HepG2 (cell line): ENCODE measurements around the gene TOMM20. TPM values are rescaled to one million over a fixed set of nuclear protein-coding genes. Genes with fewer than 3 reads are reported as not detected.

Source experiments
- ATAC-seq: fragments of 200-7000 bp; cut with Tn5 transposase; 3 replicates; pipeline ENCODE4 v1.9.1; 2020; ENCODE audit warnings: mild to moderate bottlenecking, moderate library complexity
- BruUV-seq: library from RNA; stranded (reverse); fragments of 400-500 nt; replicated peaks from 2 replicates; lab custom pipeline; 2021; lab: Mats Ljungman, UMichigan
- CTCF ChIA-PET: fragments of 300-600 bp; formaldehyde crosslinking; extraction: SDS; loops from one replicate; lab custom pipeline; 2021; ENCODE audit warnings: low total read pairs, inconsistent platforms, low intra/inter-chr PET ratio; lab: Yijun Ruan, JAX
- POLR2A ChIA-PET: fragments of 350-600 bp; sonication (Branson Sonifier 250); formaldehyde crosslinking; loops from one replicate; lab custom pipeline; 2020; ENCODE audit warnings: antibody characterized with exemption, inconsistent platforms; lab: Yijun Ruan, JAX
- DNase-seq: peaks from one replicate; pipeline ENCODE4 v3.0.0-alpha.2; 2015; ENCODE audit warnings: low spot score
- FAIRE-seq: peaks from 3 replicates; lab custom pipeline; 2011; peaks lifted over from hg19 to GRCh38; lab: Jason Lieb, UNC
- H2AFZ ChIP-seq: one replicate; pipeline ENCODE4 v1.6.1; 2011; ENCODE audit warnings: low read length, inconsistent platforms
- H3K27ac ChIP-seq: fragments of 300-600 bp; 3 replicates; pipeline ENCODE4 v1.8.0; 2011; ENCODE audit warnings: mixed run types, mild to moderate bottlenecking, mixed read lengths, low read length, inconsistent platforms; ENCODE audit not compliant: insufficient read depth; ENCODE audit errors: extremely low read length
- H3K27me3 ChIP-seq, 2 experiments: fragments of 200-600 bp in 1 of 2; 2 replicates in 1 of 2; 3 replicates in 1 of 2; pipeline versions ENCODE4 v1.6.0 to v1.8.0; 2011; ENCODE audit warnings: low read length in 2 of 2, mild to moderate bottlenecking in 2 of 2, moderate library complexity in 2 of 2, inconsistent platforms in 1 of 2; ENCODE audit not compliant: insufficient read depth in 2 of 2, control insufficient read depth in 1 of 2
- H3K36me3 ChIP-seq, 2 experiments: fragments of 200-600 bp in 1 of 2; replicated peaks in 1 of 2; 2 replicates in 1 of 2; 3 replicates in 1 of 2; pipeline versions ENCODE4 v1.5.1 to v1.8.0; 2011; ENCODE audit warnings: low read length in 2 of 2, inconsistent platforms in 1 of 2; ENCODE audit not compliant: insufficient read depth in 2 of 2, control insufficient read depth in 1 of 2
- H3K4me1 ChIP-seq: 2 replicates; pipeline ENCODE4 v1.5.1; 2012; ENCODE audit warnings: low read length, inconsistent platforms; ENCODE audit not compliant: insufficient read depth
- H3K4me2 ChIP-seq: 2 replicates; pipeline ENCODE4 v1.6.0; 2011; ENCODE audit warnings: low read depth, low read length, inconsistent platforms
- H3K4me3 ChIP-seq, 3 experiments: fragments of 200-600 bp in 1 of 3; sonication (generic), shearing (Covaris generic) in 1 of 3; replicated peaks in 1 of 3; 2 replicates each; pipeline ENCODE4 v1.5.1; 2011 to 2016; ENCODE audit warnings: low read length in 3 of 3, inconsistent platforms in 2 of 3, low read depth in 2 of 3, mild to moderate bottlenecking in 2 of 3, control low read depth in 1 of 3, mixed read lengths in 1 of 3; ENCODE audit not compliant: insufficient read depth in 1 of 3
- H3K79me2 ChIP-seq: one replicate; pipeline ENCODE4 v1.6.1; 2011; ENCODE audit warnings: low read length, inconsistent platforms; ENCODE audit not compliant: insufficient read depth
- H3K9ac ChIP-seq: 2 replicates; pipeline ENCODE4 v1.6.0; 2011; ENCODE audit warnings: mild to moderate bottlenecking, low read depth, low read length, inconsistent platforms; ENCODE audit not compliant: insufficient read depth
- H3K9me3 ChIP-seq: 2 replicates; pipeline ENCODE4 v1.5.1; 2012; ENCODE audit warnings: mild to moderate bottlenecking, low read length
- H4K20me1 ChIP-seq: 2 replicates; pipeline ENCODE4 v1.6.0; 2011; ENCODE audit warnings: inconsistent platforms, mild to moderate bottlenecking, low read length, moderate library complexity; ENCODE audit not compliant: insufficient read depth
- FIP1L1 ChIP-seq: fragments of 200-400 bp; formaldehyde crosslinking; IDR thresholded peaks from 2 replicates; pipeline ENCODE4 v1.6.1; 2018; ENCODE audit warnings: low read depth, mild to moderate bottlenecking, low read length, moderate library complexity, borderline replicate concordance; ENCODE audit not compliant: insufficient read depth
- NFAT5 ChIP-seq: sonication (generic); formaldehyde crosslinking; IDR thresholded peaks from 2 replicates; pipeline ENCODE4 v1.4.0; 2020; ENCODE audit warnings: missing genetic modification reagents
- POLR2G ChIP-seq: fragments of 200-400 bp; formaldehyde crosslinking; IDR thresholded peaks from 2 replicates; pipeline ENCODE4 v1.6.1; 2018; ENCODE audit warnings: mild to moderate bottlenecking, low read depth, low read length, moderate library complexity
- PREB ChIP-seq: sonication (generic); formaldehyde crosslinking; IDR thresholded peaks from 2 replicates; pipeline ENCODE4 v1.4.0; 2020; ENCODE audit warnings: missing genetic modification reagents
- RBM22 ChIP-seq: fragments of 200-400 bp; formaldehyde crosslinking; optimal IDR thresholded peaks from 2 replicates; pipeline ENCODE3; 2017; ENCODE audit warnings: mild to moderate bottlenecking, low read length, moderate library complexity
- SIN3A ChIP-seq: IDR thresholded peaks from 2 replicates; pipeline ENCODE4 v1.6.1; 2011; ENCODE audit warnings: low read depth, mild to moderate bottlenecking, control low read depth, low read length, borderline replicate concordance
- SNAI1 ChIP-seq: sonication (generic); formaldehyde crosslinking; IDR thresholded peaks from 2 replicates; pipeline ENCODE4 v1.5.0; 2020; ENCODE audit warnings: mild to moderate bottlenecking, missing genetic modification reagents, borderline replicate concordance
- ZNF790 ChIP-seq: sonication (generic); formaldehyde crosslinking; IDR thresholded peaks from 2 replicates; pipeline ENCODE4 v1.8.0; 2022; ENCODE audit warnings: missing genetic modification reagents, mild to moderate bottlenecking, borderline replicate concordance
- WGBS: methylation state at CpG from one replicate; pipeline ENCODE4 v1.1.6; 2017; ENCODE audit warnings: low lambda C conversion rate; 5-methylcytosine and 5-hydroxymethylcytosine counted together
- in situ Hi-C: cut with HindIII; loops from 2 replicates; pipeline ENCODE4 v1.10.0; 2017; ENCODE audit warnings: low pct_unique_long_range_greater_than_20kb; ENCODE audit not compliant: extremely low pct_ligation_motif_present
- intact Hi-C: fragments of 100-400 bp; cut with micrococcal nuclease; formaldehyde crosslinking; loops from one replicate; pipeline ENCODE4 v1.10.0; 2022; ENCODE audit not compliant: unreplicated experiment
- polyA plus RNA-seq, 8 experiments: library from polyadenylated mRNA; depleted of rRNA in 3 of 8; stranded (reverse) in 7 of 8; unstranded in 1 of 8; fragments of >200 nt; fragmentation: Illumina TruSeq in 4 of 8; extraction: Trizol in 4 of 8; gene quantifications; 2 replicates each; pipeline versions ENCODE4 v1.2.1 to v1.2.3, GENCODE V29; 2011 to 2016; ENCODE audit warnings: low read depth in 4 of 8, missing spikeins in 1 of 8, mixed read lengths in 1 of 8; ENCODE audit not compliant: insufficient read depth in 1 of 8
- total RNA-seq, 5 experiments: library from RNA; depleted of rRNA; stranded (reverse); fragments of >200 nt; fragmentation: Illumina TruSeq; extraction: Trizol; gene quantifications; 2 replicates each; pipeline ENCODE4 v1.2.3, GENCODE V29; 2016; ENCODE audit warnings: low read depth in 1 of 5

TOMM20 gene
- total and polyA plus RNA-seq, 2 of the 13 experiments (the other 11 are each of a cell fraction or from before 2014, with no cell fraction given): 153 to 376 TPM

- no peak overlapping the region for H3K4me3 ChIP-seq
- intact Hi-C loops (no loop called here), in situ Hi-C loops (no loop called here)
- POLR2A ChIA-PET: interaction anchor here (2.2 kb wide), 1 partner anchor 15 kb away, joined by 7 read pairs; the partner anchor contains the start of gene TOMM20
- no peak for DNase-seq
- no peak overlapping the region for H3K4me2 ChIP-seq
- no peak for FAIRE-seq
- peaks cover 23 to 87% of the 10 kb centered on the region in 2 experiments for H3K36me3 ChIP-seq
- no peak overlapping the region for H2AFZ ChIP-seq
- H3K79me2 ChIP-seq: peaks cover 44% of the 10 kb centered on the region
- peak; percentile 38 for TF ChIP-seq RBM22
- TF ChIP-seq PREB: no peak
- TF ChIP-seq POLR2G: 0 out of 2 replicates have a peak, but pooled peaks have one; percentile 23
- no peak for TF ChIP-seq SIN3A
- no peak for TF ChIP-seq ZNF790
- TF ChIP-seq NFAT5 (CRISPR knock-in tag): no peak
- no peak for TF ChIP-seq FIP1L1
- no peak for TF ChIP-seq SNAI1 (CRISPR knock-in tag)
- TF ChIP-seq, all 625 proteins: peak for 2
- no peaks in the 10 kb centered on the region for H3K27me3 ChIP-seq
- H3K9me3 ChIP-seq: no peaks in the 10 kb centered on the region
- H3K27ac ChIP-seq: no peak overlapping the region
- ATAC-seq: no peak
- 97% methylated on average over 7 of the region's 7 CpGs for WGBS
- H4K20me1 ChIP-seq: peaks cover 68% of the 10 kb centered on the region
- BruUV-seq: TSS peak; percentile 1
- CTCF ChIA-PET: no interaction called here
- H3K4me1 ChIP-seq: peaks cover 9% of the 10 kb centered on the region; the same call in 1 of the 2 replicates
- no peak overlapping the region for H3K9ac ChIP-seq
Measured at GRCh38 chr1:235113183-235113917, 15.3 kb downstream of the TOMM20 start.
